WTC11 (cell line): Measurements from ENCODE around the gene CRYZL1.

Source experiments
- AFF4 ChIP-seq: sonication (generic); formaldehyde crosslinking; IDR thresholded peaks from 2 replicates; pipeline ENCODE4 v1.8.1; 2023; ENCODE audit warnings: mild to moderate bottlenecking, missing genetic modification reagents, borderline replicate concordance
- CBFB ChIP-seq: sonication (generic); formaldehyde crosslinking; IDR thresholded peaks from 2 replicates; pipeline ENCODE4 v1.8.1; 2022; ENCODE audit warnings: mild to moderate bottlenecking, low read depth, missing genetic modification reagents
- FOXJ3 ChIP-seq: sonication (generic); formaldehyde crosslinking; IDR thresholded peaks from 2 replicates; pipeline ENCODE4 v1.9.0; 2021; ENCODE audit warnings: missing genetic modification reagents, mild to moderate bottlenecking, borderline replicate concordance
- GABPB1 ChIP-seq: sonication (generic); formaldehyde crosslinking; IDR thresholded peaks from 2 replicates; pipeline ENCODE4 v1.8.1; 2023; ENCODE audit warnings: mild to moderate bottlenecking, missing genetic modification reagents
- IRF1 ChIP-seq: sonication (generic); formaldehyde crosslinking; IDR thresholded peaks from 2 replicates; pipeline ENCODE4 v1.8.0; 2023; ENCODE audit warnings: missing genetic modification reagents
- NFYB ChIP-seq: sonication (generic); formaldehyde crosslinking; conservative IDR thresholded peaks from 2 replicates; pipeline ENCODE4 v1.8.0; 2022; ENCODE audit warnings: low read depth, missing genetic modification reagents
- SMAD4 ChIP-seq: sonication (generic); formaldehyde crosslinking; IDR thresholded peaks from 2 replicates; pipeline ENCODE4 v1.8.0; 2022; ENCODE audit warnings: mild to moderate bottlenecking, missing genetic modification reagents
- TF ChIP-seq, protein P1 (sequence below): fragments of 200-600 bp; IDR thresholded peaks from 2 replicates; pipeline ENCODE4 v1.8.0; 2022; ENCODE audit warnings: antibody characterized with exemption
- TF ChIP-seq, protein P2 (sequence below): sonication (generic); formaldehyde crosslinking; IDR thresholded peaks from 2 replicates; pipeline ENCODE4 v1.8.0; 2023; ENCODE audit warnings: mild to moderate bottlenecking, missing genetic modification reagents
- TF ChIP-seq, protein P3 (sequence below): sonication (generic); formaldehyde crosslinking; conservative IDR thresholded peaks from 2 replicates; pipeline ENCODE4 v1.8.1; 2022; ENCODE audit warnings: mild to moderate bottlenecking, missing genetic modification reagents
- TF ChIP-seq, protein P4 (sequence below): sonication (generic); formaldehyde crosslinking; IDR thresholded peaks from 2 replicates; pipeline ENCODE4 v1.8.1; 2022; ENCODE audit warnings: mild to moderate bottlenecking, missing genetic modification reagents, moderate library complexity, borderline replicate concordance
- TF ChIP-seq, protein P5 (sequence below): sonication (generic); formaldehyde crosslinking; IDR thresholded peaks from 2 replicates; pipeline ENCODE4 v1.8.0; 2022; ENCODE audit warnings: mild to moderate bottlenecking, missing genetic modification reagents

DNA sequence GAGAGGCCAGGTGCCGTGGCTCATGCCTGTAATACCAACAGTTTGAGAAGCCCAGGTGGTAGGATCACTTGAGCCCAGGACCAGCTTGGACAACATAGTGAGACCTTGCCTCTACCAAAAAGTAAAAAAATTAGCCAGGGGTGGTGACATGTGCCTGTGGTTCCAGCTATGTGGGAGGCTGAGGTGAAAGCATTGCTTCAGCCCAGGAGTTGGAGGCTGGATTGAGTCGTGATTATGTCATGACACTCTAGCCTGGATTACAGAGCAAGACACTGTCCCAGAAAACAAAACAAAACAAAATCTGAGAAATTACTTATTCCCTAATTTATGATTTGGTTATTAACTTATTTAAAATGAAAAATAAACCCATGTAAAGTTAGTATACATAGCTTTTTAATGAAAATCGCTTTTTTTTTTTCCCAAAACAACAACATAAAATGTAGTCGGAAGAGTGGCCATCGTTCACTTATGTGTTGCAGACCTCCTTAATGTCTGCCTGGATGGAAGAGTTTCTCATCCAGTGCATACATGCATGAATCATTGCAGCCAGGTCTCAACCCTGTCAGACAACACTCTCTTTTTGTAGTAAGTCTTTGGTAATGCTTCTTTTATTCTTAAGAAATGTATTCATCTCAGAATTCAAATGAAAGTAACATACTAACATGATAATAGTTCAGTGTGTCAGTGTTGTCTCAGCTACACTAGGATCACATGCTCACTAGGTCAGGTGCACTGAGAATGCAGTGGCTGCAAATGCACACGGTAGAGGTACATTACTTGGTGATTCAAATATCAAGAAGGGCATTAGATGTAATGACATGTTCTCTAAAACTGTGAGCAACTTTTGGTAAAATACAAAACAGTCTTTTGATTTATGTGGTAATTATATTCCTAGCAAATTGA, 28.8 kb upstream of the CRYZL1 start:
- TF ChIP-seq, protein P1, sequence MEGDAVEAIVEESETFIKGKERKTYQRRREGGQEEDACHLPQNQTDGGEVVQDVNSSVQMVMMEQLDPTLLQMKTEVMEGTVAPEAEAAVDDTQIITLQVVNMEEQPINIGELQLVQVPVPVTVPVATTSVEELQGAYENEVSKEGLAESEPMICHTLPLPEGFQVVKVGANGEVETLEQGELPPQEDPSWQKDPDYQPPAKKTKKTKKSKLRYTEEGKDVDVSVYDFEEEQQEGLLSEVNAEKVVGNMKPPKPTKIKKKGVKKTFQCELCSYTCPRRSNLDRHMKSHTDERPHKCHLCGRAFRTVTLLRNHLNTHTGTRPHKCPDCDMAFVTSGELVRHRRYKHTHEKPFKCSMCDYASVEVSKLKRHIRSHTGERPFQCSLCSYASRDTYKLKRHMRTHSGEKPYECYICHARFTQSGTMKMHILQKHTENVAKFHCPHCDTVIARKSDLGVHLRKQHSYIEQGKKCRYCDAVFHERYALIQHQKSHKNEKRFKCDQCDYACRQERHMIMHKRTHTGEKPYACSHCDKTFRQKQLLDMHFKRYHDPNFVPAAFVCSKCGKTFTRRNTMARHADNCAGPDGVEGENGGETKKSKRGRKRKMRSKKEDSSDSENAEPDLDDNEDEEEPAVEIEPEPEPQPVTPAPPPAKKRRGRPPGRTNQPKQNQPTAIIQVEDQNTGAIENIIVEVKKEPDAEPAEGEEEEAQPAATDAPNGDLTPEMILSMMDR, result no peak
- TF ChIP-seq, protein P2, sequence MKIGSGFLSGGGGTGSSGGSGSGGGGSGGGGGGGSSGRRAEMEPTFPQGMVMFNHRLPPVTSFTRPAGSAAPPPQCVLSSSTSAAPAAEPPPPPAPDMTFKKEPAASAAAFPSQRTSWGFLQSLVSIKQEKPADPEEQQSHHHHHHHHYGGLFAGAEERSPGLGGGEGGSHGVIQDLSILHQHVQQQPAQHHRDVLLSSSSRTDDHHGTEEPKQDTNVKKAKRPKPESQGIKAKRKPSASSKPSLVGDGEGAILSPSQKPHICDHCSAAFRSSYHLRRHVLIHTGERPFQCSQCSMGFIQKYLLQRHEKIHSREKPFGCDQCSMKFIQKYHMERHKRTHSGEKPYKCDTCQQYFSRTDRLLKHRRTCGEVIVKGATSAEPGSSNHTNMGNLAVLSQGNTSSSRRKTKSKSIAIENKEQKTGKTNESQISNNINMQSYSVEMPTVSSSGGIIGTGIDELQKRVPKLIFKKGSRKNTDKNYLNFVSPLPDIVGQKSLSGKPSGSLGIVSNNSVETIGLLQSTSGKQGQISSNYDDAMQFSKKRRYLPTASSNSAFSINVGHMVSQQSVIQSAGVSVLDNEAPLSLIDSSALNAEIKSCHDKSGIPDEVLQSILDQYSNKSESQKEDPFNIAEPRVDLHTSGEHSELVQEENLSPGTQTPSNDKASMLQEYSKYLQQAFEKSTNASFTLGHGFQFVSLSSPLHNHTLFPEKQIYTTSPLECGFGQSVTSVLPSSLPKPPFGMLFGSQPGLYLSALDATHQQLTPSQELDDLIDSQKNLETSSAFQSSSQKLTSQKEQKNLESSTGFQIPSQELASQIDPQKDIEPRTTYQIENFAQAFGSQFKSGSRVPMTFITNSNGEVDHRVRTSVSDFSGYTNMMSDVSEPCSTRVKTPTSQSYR, result no peak
- TF ChIP-seq IRF1 (CRISPR knock-in tag) (no peak), AFF4 (no peak), FOXJ3 (CRISPR knock-in tag) (no peak), SMAD4 (no peak), CBFB (CRISPR knock-in tag) (no peak), GABPB1 (CRISPR knock-in tag) (no peak), NFYB (no peak)
- TF ChIP-seq, protein P3, sequence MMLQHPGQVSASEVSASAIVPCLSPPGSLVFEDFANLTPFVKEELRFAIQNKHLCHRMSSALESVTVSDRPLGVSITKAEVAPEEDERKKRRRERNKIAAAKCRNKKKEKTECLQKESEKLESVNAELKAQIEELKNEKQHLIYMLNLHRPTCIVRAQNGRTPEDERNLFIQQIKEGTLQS (CRISPR knock-in tag), result no peak
- TF ChIP-seq, protein P4, sequence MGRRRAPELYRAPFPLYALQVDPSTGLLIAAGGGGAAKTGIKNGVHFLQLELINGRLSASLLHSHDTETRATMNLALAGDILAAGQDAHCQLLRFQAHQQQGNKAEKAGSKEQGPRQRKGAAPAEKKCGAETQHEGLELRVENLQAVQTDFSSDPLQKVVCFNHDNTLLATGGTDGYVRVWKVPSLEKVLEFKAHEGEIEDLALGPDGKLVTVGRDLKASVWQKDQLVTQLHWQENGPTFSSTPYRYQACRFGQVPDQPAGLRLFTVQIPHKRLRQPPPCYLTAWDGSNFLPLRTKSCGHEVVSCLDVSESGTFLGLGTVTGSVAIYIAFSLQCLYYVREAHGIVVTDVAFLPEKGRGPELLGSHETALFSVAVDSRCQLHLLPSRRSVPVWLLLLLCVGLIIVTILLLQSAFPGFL (CRISPR knock-in tag), result no peak
- TF ChIP-seq, protein P5, sequence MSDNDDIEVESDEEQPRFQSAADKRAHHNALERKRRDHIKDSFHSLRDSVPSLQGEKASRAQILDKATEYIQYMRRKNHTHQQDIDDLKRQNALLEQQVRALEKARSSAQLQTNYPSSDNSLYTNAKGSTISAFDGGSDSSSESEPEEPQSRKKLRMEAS (CRISPR knock-in tag), result no peak
